Fibroblast of lung (primary cell): ENCODE measurements around the gene ADAT1. TPM values are rescaled to one million over a fixed set of nuclear protein-coding genes. Genes with fewer than 3 reads are reported as not detected.

Experiments used
- DNase-seq, 2 donors: peaks; one replicate each; pipeline versions ENCODE4 v3.0.0 to v3.0.0-alpha.2; 2010; ENCODE audit warnings: low read depth in 2 of 2
- H2AFZ ChIP-seq: 2 replicates; pipeline ENCODE4 v1.5.1; 2012; ENCODE audit warnings: low read length, control low read depth, inconsistent platforms
- H3K27ac ChIP-seq: 2 replicates; pipeline ENCODE4 v1.5.1; 2011; ENCODE audit warnings: low read length, control low read depth; ENCODE audit not compliant: insufficient read depth
- H3K27me3 ChIP-seq: 2 replicates; pipeline ENCODE4 v1.5.1; 2011; ENCODE audit warnings: mild to moderate bottlenecking, low read length; ENCODE audit not compliant: control insufficient read depth, insufficient read depth
- H3K36me3 ChIP-seq: 2 replicates; pipeline ENCODE4 v1.5.1; 2011; ENCODE audit warnings: low read length; ENCODE audit not compliant: control insufficient read depth, insufficient read depth
- H3K4me1 ChIP-seq: 2 replicates; pipeline ENCODE4 v1.5.1; 2011; ENCODE audit warnings: low read length; ENCODE audit not compliant: control insufficient read depth, insufficient read depth; ENCODE audit errors: extremely low read depth
- H3K4me2 ChIP-seq: 2 replicates; pipeline ENCODE4 v1.5.1; 2011; ENCODE audit warnings: low read length, control low read depth; ENCODE audit not compliant: insufficient read depth; ENCODE audit errors: extremely low read depth
- H3K4me3 ChIP-seq, 4 experiments: fragments of 200-600 bp in 1 of 4; sonication (generic) in 1 of 4; replicated peaks in 1 of 4; 2 replicates each; pipeline ENCODE4 v1.5.1; 2011 to 2016; ENCODE audit warnings: low read length in 4 of 4, low read depth in 3 of 4, mild to moderate bottlenecking in 3 of 4, control low read depth in 2 of 4, inconsistent platforms in 1 of 4, mixed read lengths in 1 of 4; ENCODE audit not compliant: insufficient read depth in 1 of 4; ENCODE audit errors: control extremely low read depth in 1 of 4
- H3K79me2 ChIP-seq: 2 replicates; pipeline ENCODE4 v1.5.1; 2012; ENCODE audit warnings: mild to moderate bottlenecking, low read length, inconsistent platforms; ENCODE audit not compliant: control insufficient read depth, insufficient read depth
- H3K9ac ChIP-seq: 2 replicates; pipeline ENCODE4 v1.5.1; 2011; ENCODE audit warnings: mild to moderate bottlenecking, low read length, control low read depth; ENCODE audit not compliant: insufficient read depth
- H3K9me3 ChIP-seq: 2 replicates; pipeline ENCODE4 v1.5.1; 2012; ENCODE audit warnings: low read depth, low read length; ENCODE audit not compliant: control insufficient read depth, insufficient read depth
- H4K20me1 ChIP-seq: 2 replicates; pipeline ENCODE4 v1.5.1; 2011; ENCODE audit warnings: low read length; ENCODE audit not compliant: control insufficient read depth, insufficient read depth; ENCODE audit errors: extremely low read depth
- CTCF ChIP-seq, 2 donors: IDR thresholded peaks in 1 of 2; conservative IDR thresholded peaks in 1 of 2; 1 replicate in 1 of 2; 2 replicates in 1 of 2; pipeline ENCODE4 v1.5.1; 2011 to 2012; ENCODE audit warnings: low read length in 2 of 2, control low read depth in 1 of 2, inconsistent platforms in 1 of 2, low read depth in 1 of 2, mild to moderate bottlenecking in 1 of 2
- EZH2 ChIP-seq: IDR thresholded peaks from 2 replicates; pipeline ENCODE4 v1.5.1; 2012; ENCODE audit warnings: low read length, control low read depth, mild to moderate bottlenecking; ENCODE audit errors: missing control alignments
- polyA plus RNA-seq, 2 donors: library from polyadenylated mRNA; depleted of rRNA in 1 of 2; stranded (reverse) in 1 of 2; unstranded in 1 of 2; fragments of >200 nt; gene quantifications; 2 replicates each; pipeline ENCODE4 v1.2.1, GENCODE V29; 2011 to 2012; ENCODE audit warnings: missing spikeins in 1 of 2
- total RNA-seq: library from RNA; depleted of rRNA; stranded (reverse); fragments of >200 nt; gene quantifications from 2 replicates; pipeline ENCODE4 v1.2.1, GENCODE V29; 2014

Gene ADAT1
- total and polyA plus RNA-seq, 2 donors (not counting 1 experiment from before 2014, with no cell fraction given): 32.1 to 50.4 TPM

GRCh38 chr16:75573955-75574354, 49.1 kb downstream of the ADAT1 start:
- H3K4me1 ChIP-seq: no peaks in the 10 kb centered on the region
- H3K4me2 ChIP-seq: no peak overlapping the region
- H4K20me1 ChIP-seq: no peaks in the 10 kb centered on the region
- H2AFZ ChIP-seq: no peak overlapping the region
- H3K36me3 ChIP-seq: peaks cover 18% of the 10 kb centered on the region
- no peaks in the 10 kb centered on the region for H3K27me3 ChIP-seq
- no peak for DNase-seq
- H3K9ac ChIP-seq: no peak overlapping the region
- no peak overlapping the region for H3K4me3 ChIP-seq
- no peak for TF ChIP-seq EZH2
- no peak for TF ChIP-seq CTCF (conservative IDR thresholded peaks at IDR 0.05 in 1 of 2, IDR thresholded peaks at IDR 0.05 in 1 of 2; ENCODE audit: low read depth in 1 of 2, low read length in 2 of 2)
- H3K79me2 ChIP-seq: peaks cover 2% of the 10 kb centered on the region
- H3K9me3 ChIP-seq: no peaks in the 10 kb centered on the region
- H3K27ac ChIP-seq: no peak overlapping the region

- Histone ChIP-seq H4K20me1 (no peaks in the 10 kb centered on the region), H3K36me3 (peaks cover 18% of the 10 kb centered on the region)
- TF ChIP-seq CTCF (conservative IDR thresholded peaks at IDR 0.05 in 1 of 2, IDR thresholded peaks at IDR 0.05 in 1 of 2; ENCODE audit: low read depth in 1 of 2, low read length in 2 of 2): no peak
- no peak for TF ChIP-seq EZH2
Measured at GRCh38 chr16:75572864-75573542, 50.1 kb downstream of the ADAT1 start.

GRCh38 chr16:75570396-75571065, 52.5 kb downstream of the ADAT1 start:
- no peak overlapping the region for H2AFZ ChIP-seq
- H3K9ac ChIP-seq: no peak overlapping the region
- no peak for DNase-seq
- H4K20me1 ChIP-seq: no peaks in the 10 kb centered on the region
- H3K36me3 ChIP-seq: peaks cover 13% of the 10 kb centered on the region
- H3K27me3 ChIP-seq: no peaks in the 10 kb centered on the region
- TF ChIP-seq CTCF (conservative IDR thresholded peaks at IDR 0.05 in 1 of 2, IDR thresholded peaks at IDR 0.05 in 1 of 2; ENCODE audit: low read depth in 1 of 2, low read length in 2 of 2) (no peak), EZH2 (no peak)
- H3K79me2 ChIP-seq: peaks cover 17% of the 10 kb centered on the region
- H3K9me3 ChIP-seq: no peaks in the 10 kb centered on the region
- H3K4me1 ChIP-seq: peaks cover 10% of the 10 kb centered on the region
- no peak overlapping the region for H3K27ac ChIP-seq
- no peak overlapping the region for H3K4me3 ChIP-seq
- H3K4me2 ChIP-seq: no peak overlapping the region

More at GRCh38 chr16:75572864-75573542, 50.1 kb downstream of the ADAT1 start:
- no peak overlapping the region for H3K27ac ChIP-seq
- no peak overlapping the region for H3K4me3 ChIP-seq
- peak in 1 of 2 donors; percentile 15 for DNase-seq
- no peak overlapping the region for H2AFZ ChIP-seq
- no peak overlapping the region for H3K4me2 ChIP-seq
- no peaks in the 10 kb centered on the region for H3K9me3 ChIP-seq
- no peaks in the 10 kb centered on the region for H3K27me3 ChIP-seq
- peaks cover 2% of the 10 kb centered on the region for H3K79me2 ChIP-seq
- no peaks in the 10 kb centered on the region for H3K4me1 ChIP-seq
- no peak overlapping the region for H3K9ac ChIP-seq
